ENCODE data around the gene CLDN11.

GRCh38 chr3:170483485-170484262, 65.0 kb downstream of the CLDN11 start:
- no peak for TF ChIP-seq NR3C1 (CRISPR knock-in tag; conservative IDR thresholded peaks at IDR 0.05; ENCODE audit: low read depth)
- TF ChIP-seq USF2 (CRISPR knock-in tag; IDR thresholded peaks at IDR 0.05) = no peak
- TF ChIP-seq JUN (CRISPR knock-in tag; IDR thresholded peaks at IDR 0.05) = no peak
- TF ChIP-seq, protein P1, sequence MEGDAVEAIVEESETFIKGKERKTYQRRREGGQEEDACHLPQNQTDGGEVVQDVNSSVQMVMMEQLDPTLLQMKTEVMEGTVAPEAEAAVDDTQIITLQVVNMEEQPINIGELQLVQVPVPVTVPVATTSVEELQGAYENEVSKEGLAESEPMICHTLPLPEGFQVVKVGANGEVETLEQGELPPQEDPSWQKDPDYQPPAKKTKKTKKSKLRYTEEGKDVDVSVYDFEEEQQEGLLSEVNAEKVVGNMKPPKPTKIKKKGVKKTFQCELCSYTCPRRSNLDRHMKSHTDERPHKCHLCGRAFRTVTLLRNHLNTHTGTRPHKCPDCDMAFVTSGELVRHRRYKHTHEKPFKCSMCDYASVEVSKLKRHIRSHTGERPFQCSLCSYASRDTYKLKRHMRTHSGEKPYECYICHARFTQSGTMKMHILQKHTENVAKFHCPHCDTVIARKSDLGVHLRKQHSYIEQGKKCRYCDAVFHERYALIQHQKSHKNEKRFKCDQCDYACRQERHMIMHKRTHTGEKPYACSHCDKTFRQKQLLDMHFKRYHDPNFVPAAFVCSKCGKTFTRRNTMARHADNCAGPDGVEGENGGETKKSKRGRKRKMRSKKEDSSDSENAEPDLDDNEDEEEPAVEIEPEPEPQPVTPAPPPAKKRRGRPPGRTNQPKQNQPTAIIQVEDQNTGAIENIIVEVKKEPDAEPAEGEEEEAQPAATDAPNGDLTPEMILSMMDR (IDR thresholded peaks at IDR 0.05) = peak; percentile 51
- no peak for TF ChIP-seq ZBTB21 (CRISPR knock-in tag; IDR thresholded peaks at IDR 0.05; ENCODE audit: borderline replicate concordance)
- no peak for TF ChIP-seq E2F5 (CRISPR knock-in tag; IDR thresholded peaks at IDR 0.05)

Measured in WTC11 (cell line).